SK-N-SH (cell line): ENCODE data around the gene FSD2. TPM values are rescaled to one million over a fixed set of nuclear protein-coding genes. Genes with fewer than 3 reads are reported as not detected.

Experiments
- CTCF ChIA-PET: fragments of 300-600, 350-600 bp; formaldehyde crosslinking; extraction: SDS; loops from one replicate; lab custom pipeline; 2021; lab: Yijun Ruan, JAX
- POLR2A ChIA-PET: fragments of 350-600 bp; sonication (Branson Sonifier 250); formaldehyde crosslinking; extraction: SDS; loops from one replicate; lab custom pipeline; 2020; ENCODE audit warnings: antibody characterized with exemption, inconsistent platforms; lab: Yijun Ruan, JAX
- DNase-seq: peaks from one replicate; pipeline ENCODE4 v3.0.0; 2012
- H2AFZ ChIP-seq: fragments of 200-600 bp; sonication (generic); 2 replicates; pipeline ENCODE4 v1.8.1; 2016; ENCODE audit warnings: antibody characterized with exemption, mild to moderate bottlenecking, low read depth
- H3F3A ChIP-seq: fragments of 200-600 bp; sonication (generic); replicated peaks from 2 replicates; pipeline ENCODE3; 2016; ENCODE audit warnings: antibody characterized with exemption, mild to moderate bottlenecking; ENCODE audit not compliant: insufficient read depth
- H3K27ac ChIP-seq, 2 experiments: fragments of 200-500 bp in 1 of 2; fragments of 200-600 bp in 1 of 2; sonication (Bioruptor generic) in 1 of 2; sonication (generic), shearing (Covaris generic) in 1 of 2; 2 replicates each; pipeline versions ENCODE4 v1.5.1 to v1.6.1; 2014 to 2016; ENCODE audit warnings: low read depth in 2 of 2, inconsistent platforms in 1 of 2, low read length in 1 of 2, mild to moderate bottlenecking in 1 of 2, mixed read lengths in 1 of 2
- H3K27me3 ChIP-seq: fragments of 200-600 bp; sonication (generic), shearing (Covaris generic); 2 replicates; pipeline ENCODE4 v1.6.1; 2016; ENCODE audit warnings: mixed run types; ENCODE audit not compliant: insufficient read depth
- H3K36me3 ChIP-seq, 2 experiments: fragments of 200-500 bp in 1 of 2; fragments of 200-600 bp in 1 of 2; sonication (Bioruptor generic) in 1 of 2; sonication (generic) in 1 of 2; replicated peaks in 1 of 2; 2 replicates each; pipeline versions ENCODE3 to v1.5.1; 2014 to 2016; ENCODE audit warnings: low read length in 1 of 2, mild to moderate bottlenecking in 1 of 2; ENCODE audit not compliant: insufficient read depth in 2 of 2, control insufficient read depth in 1 of 2
- H3K4me1 ChIP-seq, 2 experiments: fragments of 200-500 bp in 1 of 2; fragments of 200-600 bp in 1 of 2; sonication (Bioruptor generic) in 1 of 2; sonication (generic), shearing (Covaris generic) in 1 of 2; 2 replicates each; pipeline versions ENCODE4 v1.5.1 to v1.6.1; 2014 to 2016; ENCODE audit warnings: low read depth in 1 of 2, low read length in 1 of 2, mixed run types in 1 of 2; ENCODE audit not compliant: insufficient read depth in 2 of 2, control insufficient read depth in 1 of 2
- H3K4me2 ChIP-seq: fragments of 200-600 bp; sonication (generic), shearing (Covaris generic); 2 replicates; pipeline ENCODE4 v1.6.1; 2017; ENCODE audit warnings: mixed run types
- H3K4me3 ChIP-seq, 2 experiments: fragments of 200-500 bp in 1 of 2; fragments of 200-600 bp in 1 of 2; sonication (Bioruptor generic) in 1 of 2; sonication (generic), shearing (Covaris generic) in 1 of 2; 2 replicates each; pipeline versions ENCODE4 v1.5.1 to v1.8.1; 2014 to 2016; ENCODE audit warnings: low read depth in 2 of 2, inconsistent platforms in 1 of 2, low read length in 1 of 2, mild to moderate bottlenecking in 1 of 2, mixed read lengths in 1 of 2, moderate library complexity in 1 of 2
- H3K79me2 ChIP-seq: fragments of 200-600 bp; sonication (generic); 2 replicates; pipeline ENCODE4 v1.8.1; 2017; ENCODE audit warnings: mild to moderate bottlenecking; ENCODE audit not compliant: insufficient read depth
- H3K9ac ChIP-seq: fragments of 200-600 bp; sonication (generic); 2 replicates; pipeline ENCODE4 v1.6.1; 2017; ENCODE audit warnings: mixed run types
- H3K9me2 ChIP-seq: fragments of 200-600 bp; sonication (generic); 2 replicates; pipeline ENCODE4 v1.6.1; 2017; ENCODE audit warnings: mixed run types
- H3K9me3 ChIP-seq: fragments of 200-600 bp; sonication (generic); 2 replicates; pipeline ENCODE4 v1.6.1; 2017; ENCODE audit warnings: mixed run types, mild to moderate bottlenecking, moderate library complexity
- H4K20me1 ChIP-seq: fragments of 200-600 bp; sonication (generic); 2 replicates; pipeline ENCODE4 v1.6.1; 2017; ENCODE audit warnings: mild to moderate bottlenecking, mixed run types; ENCODE audit not compliant: insufficient read depth
- ELF1 ChIP-seq: IDR thresholded peaks from 2 replicates; pipeline ENCODE4 v1.4.0; 2012
- EZH2phosphoT487 ChIP-seq: fragments of 200-600 bp; sonication (generic); IDR thresholded peaks from 2 replicates; pipeline ENCODE4 v1.6.1; 2017; ENCODE audit warnings: low read depth, mixed run types, mild to moderate bottlenecking, antibody characterized with exemption, moderate library complexity, borderline replicate concordance
- FOSL2 ChIP-seq: IDR thresholded peaks from 2 replicates; pipeline ENCODE4 v1.4.0; 2012; ENCODE audit warnings: low read depth, mild to moderate bottlenecking, moderate library complexity, borderline replicate concordance
- FOXJ3 ChIP-seq: sonication (generic); formaldehyde crosslinking; IDR thresholded peaks from 2 replicates; pipeline ENCODE4 v1.5.1; 2020; ENCODE audit warnings: mild to moderate bottlenecking, missing genetic modification reagents
- FOXM1 ChIP-seq: IDR thresholded peaks from 2 replicates; pipeline ENCODE4 v1.4.0; 2012; ENCODE audit warnings: low read depth, mild to moderate bottlenecking
- GABPA ChIP-seq: IDR thresholded peaks from 2 replicates; pipeline ENCODE4 v1.4.0; 2012; ENCODE audit warnings: low read depth, mild to moderate bottlenecking
- IRF3 ChIP-seq: fragments of 150-350 bp; IDR thresholded peaks from 2 replicates; pipeline ENCODE4 v1.6.1; 2016; ENCODE audit warnings: mild to moderate bottlenecking, low read depth, low read length
- MAX ChIP-seq: IDR thresholded peaks from 2 replicates; pipeline ENCODE4 v1.4.0; 2012; ENCODE audit warnings: low read depth
- MEF2A ChIP-seq: IDR thresholded peaks from 2 replicates; pipeline ENCODE4 v1.4.0; 2012; ENCODE audit warnings: low read depth, borderline replicate concordance
- MXI1 ChIP-seq: IDR thresholded peaks from 2 replicates; pipeline ENCODE4 v1.6.1; 2012; ENCODE audit warnings: mild to moderate bottlenecking, low read depth, low read length, improper control_type of control experiment
- NRF1 ChIP-seq: IDR thresholded peaks from 2 replicates; pipeline ENCODE4 v1.6.1; 2012; ENCODE audit warnings: low read depth, mild to moderate bottlenecking, low read length
- POLR2AphosphoS5 ChIP-seq: IDR thresholded peaks from 2 replicates; pipeline ENCODE4 v1.6.1; 2012; ENCODE audit warnings: low read depth, low read length
- REST ChIP-seq: IDR thresholded peaks from 2 replicates; pipeline ENCODE4 v1.6.1; 2012; ENCODE audit warnings: mild to moderate bottlenecking, low read depth, low read length, moderate library complexity
- RFX5 ChIP-seq: IDR thresholded peaks from 2 replicates; pipeline ENCODE4 v1.6.1; 2012; ENCODE audit warnings: mild to moderate bottlenecking, improper control_type of control experiment, low read length
- RXRA ChIP-seq: IDR thresholded peaks from 2 replicates; pipeline ENCODE4 v1.4.0; 2012; ENCODE audit warnings: low read depth, mild to moderate bottlenecking, borderline replicate concordance
- TAF1 ChIP-seq: IDR thresholded peaks from 2 replicates; pipeline ENCODE4 v1.6.1; 2012; ENCODE audit warnings: low read depth, mild to moderate bottlenecking, low read length, moderate library complexity, borderline replicate concordance
- TEAD4 ChIP-seq: IDR thresholded peaks from 2 replicates; pipeline ENCODE4 v1.4.0; 2012; ENCODE audit warnings: mild to moderate bottlenecking, borderline replicate concordance; ENCODE audit not compliant: insufficient read depth
- USF1 ChIP-seq: IDR thresholded peaks from 2 replicates; pipeline ENCODE4 v1.4.0; 2012; ENCODE audit warnings: low read depth, borderline replicate concordance
- USF2 ChIP-seq: fragments of 150-350 bp; IDR thresholded peaks from 2 replicates; pipeline ENCODE4 v1.6.1; 2017; ENCODE audit warnings: antibody characterized with exemption, low read length, low read depth, borderline replicate concordance
- ZBTB33 ChIP-seq: IDR thresholded peaks from 2 replicates; pipeline ENCODE4 v1.4.0; 2012; ENCODE audit warnings: low read depth, borderline replicate concordance
- WGBS: methylation state at CpG from one replicate; pipeline ENCODE4 v1.1.6; 2017; ENCODE audit warnings: low lambda C conversion rate; 5-methylcytosine and 5-hydroxymethylcytosine counted together
- polyA plus RNA-seq, 3 experiments: library from polyadenylated mRNA; depleted of rRNA; stranded (reverse); fragments of >200 nt; gene quantifications; 2 replicates each; pipeline ENCODE4 v1.2.3, GENCODE V29; 2012

FSD2 gene
- polyA plus RNA-seq, 1 of the 3 experiments (the other 2 are of a cell fraction), result not detected

GRCh38 chr15:82764740-82765139, 41.1 kb downstream of the FSD2 start:
- Histone ChIP-seq H4K20me1 (no peaks in the 10 kb centered on the region), H2AFZ (no peak overlapping the region), H3K79me2 (peaks cover 4% of the 10 kb centered on the region; the same call in 1 of the 2 replicates), H3K4me1 (no peaks in the 10 kb centered on the region), H3K27me3 (no peaks in the 10 kb centered on the region), H3K9ac (no peak overlapping the region), H3K27ac (no peak overlapping the region), H3K4me2 (no peak overlapping the region), H3K4me3 (no peak overlapping the region), H3K9me3 (no peaks in the 10 kb centered on the region)
- POLR2A ChIA-PET, result interaction anchor here (1.4 kb wide), 1 partner anchor 14 kb away, joined by 4 read pairs; no protein-coding TSS in a partner anchor
- no peak for DNase-seq
- TF ChIP-seq NRF1 (no peak), MXI1 (no peak), FOXM1 (no peak), USF2 (no peak), MEF2A (no peak), TAF1 (no peak), MAX (no peak), POLR2AphosphoS5 (no peak), FOSL2 (no peak), FOXJ3 (CRISPR knock-in tag) (no peak), USF1 (no peak), RFX5 (no peak), EZH2phosphoT487 (no peak), RXRA (no peak), IRF3 (no peak), GABPA (no peak), TEAD4 (no peak), ZBTB33 (no peak), REST (no peak), ELF1 (no peak)
- TF ChIP-seq, all 33 proteins: peak for 0
- Histone ChIP-seq H3F3A (no peaks in the 10 kb centered on the region), H3K9me2 (no peaks in the 10 kb centered on the region), H3K36me3 (peaks cover 9 to 24% of the 10 kb centered on the region in 2 experiments)
- WGBS, result 95% methylated on average over 9 of the region's 9 CpGs
- CTCF ChIA-PET, result interaction anchor here (1.9 kb wide), 1 partner anchor 9 kb away, joined by 4 read pairs; no protein-coding TSS in a partner anchor
